Type B pancreatic cell (in vitro differentiated cells): Measurements from ENCODE around the gene OR7C1. TPM values are rescaled to one million over a fixed set of nuclear protein-coding genes. Genes with fewer than 3 reads are reported as not detected.
"Not testable (repeated sequence)": the region's sequence is repeated elsewhere in the genome, so short reads cannot be mapped to it uniquely, and the experiment has no call there.

Experiments used
- DNase-seq: peaks from one replicate; pipeline ENCODE4 v3.0.0; 2021; ENCODE audit warnings: mixed read lengths; ENCODE audit not compliant: unreplicated experiment; ENCODE audit errors: extremely low spot score
- H3K27ac Mint-ChIP-seq: 2 replicates; pipeline ENCODE4 v1.8.0; 2021; ENCODE audit warnings: mild to moderate bottlenecking, mixed read lengths
- H3K27me3 Mint-ChIP-seq: 2 replicates; pipeline ENCODE4 v1.8.0; 2021; ENCODE audit warnings: mixed read lengths
- H3K36me3 Mint-ChIP-seq: 2 replicates; pipeline ENCODE4 v1.8.0; 2021; ENCODE audit warnings: mixed read lengths
- H3K4me1 Mint-ChIP-seq: one replicate; pipeline ENCODE4 v1.8.0; 2021; ENCODE audit warnings: mixed read lengths; ENCODE audit not compliant: unreplicated experiment
- H3K4me3 Mint-ChIP-seq: 2 replicates; pipeline ENCODE4 v1.8.0; 2021; ENCODE audit warnings: mild to moderate bottlenecking, mixed read lengths
- H3K9me3 Mint-ChIP-seq: 2 replicates; pipeline ENCODE4 v1.8.0; 2021; ENCODE audit warnings: mixed read lengths
- CTCF ChIP-seq: fragments of 200-600 bp; sonication (generic); conservative IDR thresholded peaks from 2 replicates; pipeline ENCODE4 v1.5.0; 2021; ENCODE audit warnings: antibody characterized with exemption, mild to moderate bottlenecking
- total RNA-seq: library from RNA; stranded (reverse); gene quantifications from 2 replicates; pipeline ENCODE4 v1.2.1, GENCODE V29; 2021; ENCODE audit warnings: low replicate concordance

Gene OR7C1
- total RNA-seq, 1 donor from 2014 or later: not detected

GRCh38 chr19:14798760-14799159 lies 36.2 kb downstream of the OR7C1 start:
- H3K27me3 Mint-ChIP-seq: no peaks in the 10 kb centered on the region
- H3K4me1 Mint-ChIP-seq: no peaks in the 10 kb centered on the region
- H3K4me3 Mint-ChIP-seq: no peak overlapping the region
- no peak overlapping the region for H3K27ac Mint-ChIP-seq
- no peak for DNase-seq
- H3K9me3 Mint-ChIP-seq: no peaks in the 10 kb centered on the region
- H3K36me3 Mint-ChIP-seq: no peaks in the 10 kb centered on the region
- no peak for TF ChIP-seq CTCF

- H3K4me1 Mint-ChIP-seq: no peaks in the 10 kb centered on the region
- no peak for TF ChIP-seq CTCF
- no peaks in the 10 kb centered on the region for H3K9me3 Mint-ChIP-seq
- no peak overlapping the region for H3K27ac Mint-ChIP-seq
- no peaks in the 10 kb centered on the region for H3K27me3 Mint-ChIP-seq
- DNase-seq: no peak
- no peak overlapping the region for H3K4me3 Mint-ChIP-seq
- H3K36me3 Mint-ChIP-seq: no peaks in the 10 kb centered on the region
Measured at GRCh38 chr19:14796021-14796420, 39.0 kb downstream of the OR7C1 start.

GRCh38 chr19:14795078-14795721 lies 39.8 kb downstream of the OR7C1 start:
- Mint-ChIP-seq H3K27ac (no peak overlapping the region), H3K27me3 (no peaks in the 10 kb centered on the region), H3K36me3 (no peaks in the 10 kb centered on the region), H3K4me3 (no peak overlapping the region), H3K4me1 (no peaks in the 10 kb centered on the region), H3K9me3 (no peaks in the 10 kb centered on the region)
- DNase-seq: no peak
- TF ChIP-seq CTCF: no peak

- H3K4me1 Mint-ChIP-seq: not testable (repeated sequence)
Measured at GRCh38 chr19:14792250-14792649, 42.7 kb downstream of the OR7C1 start.

GRCh38 chr19:14786421-14786851 lies 48.5 kb downstream of the OR7C1 start:
- peaks cover 3% of the 10 kb centered on the region for H3K27me3 Mint-ChIP-seq
- no peak overlapping the region for H3K4me3 Mint-ChIP-seq
- DNase-seq: peak; percentile 65
- no peaks in the 10 kb centered on the region for H3K36me3 Mint-ChIP-seq
- H3K9me3 Mint-ChIP-seq: no peaks in the 10 kb centered on the region
- no peaks in the 10 kb centered on the region for H3K4me1 Mint-ChIP-seq
- TF ChIP-seq CTCF: peak; percentile 81
- no peak overlapping the region for H3K27ac Mint-ChIP-seq

More at GRCh38 chr19:14792250-14792649, 42.7 kb downstream of the OR7C1 start:
- H3K27ac Mint-ChIP-seq, DNase-seq, H3K36me3 Mint-ChIP-seq, H3K4me3 Mint-ChIP-seq, H3K9me3 Mint-ChIP-seq, H3K27me3 Mint-ChIP-seq: not testable (repeated sequence)

- H3K27ac Mint-ChIP-seq, H3K4me1 Mint-ChIP-seq, H3K27me3 Mint-ChIP-seq, H3K36me3 Mint-ChIP-seq, H3K9me3 Mint-ChIP-seq, H3K4me3 Mint-ChIP-seq: not testable (repeated sequence)
- peak; percentile 36 for DNase-seq
Measured at GRCh38 chr19:14785102-14785793, 49.7 kb downstream of the OR7C1 start.

- not testable (repeated sequence) for H3K4me3 Mint-ChIP-seq, H3K36me3 Mint-ChIP-seq, DNase-seq, H3K9me3 Mint-ChIP-seq, H3K4me1 Mint-ChIP-seq, H3K27ac Mint-ChIP-seq, H3K27me3 Mint-ChIP-seq
Measured at GRCh38 chr19:14784730-14785101, 50.3 kb downstream of the OR7C1 start.

GRCh38 chr19:14783410-14783998 lies 51.5 kb downstream of the OR7C1 start:
- not testable (repeated sequence) for H3K27ac Mint-ChIP-seq

More at GRCh38 chr19:14783410-14783998, 51.5 kb downstream of the OR7C1 start:
- not testable (repeated sequence) for H3K4me1 Mint-ChIP-seq, H3K4me3 Mint-ChIP-seq, H3K36me3 Mint-ChIP-seq, H3K9me3 Mint-ChIP-seq, DNase-seq, H3K27me3 Mint-ChIP-seq
